GM12878 (cell line): ENCODE data around the gene ADRB1.

Experiments
- BRCA1 ChIP-seq: IDR thresholded peaks from 2 replicates; pipeline ENCODE4 v1.6.1; 2011; ENCODE audit warnings: low read depth, low read length, improper control_type of control experiment
- NR2C2 ChIP-seq: IDR thresholded peaks from 2 replicates; pipeline ENCODE4 v1.6.1; 2011; ENCODE audit warnings: borderline replicate concordance, low read depth; ENCODE audit not compliant: control insufficient read depth, insufficient read length
- STAT3 ChIP-seq: IDR thresholded peaks from 2 replicates; pipeline ENCODE4 v1.6.1; 2011; ENCODE audit warnings: low read depth, low read length, improper control_type of control experiment
- TF ChIP-seq, protein P1 (sequence below), 3 experiments: IDR thresholded peaks in 2 of 3; conservative IDR thresholded peaks in 1 of 3; 2 replicates each; pipeline ENCODE4 v1.5.1; 2011; ENCODE audit warnings: low read depth in 3 of 3, low read length in 3 of 3, mild to moderate bottlenecking in 3 of 3, control low read depth in 2 of 3, moderate library complexity in 2 of 3, inconsistent platforms in 1 of 3, mixed read lengths in 1 of 3; ENCODE audit not compliant: control insufficient read depth in 2 of 3, insufficient read depth in 1 of 3; ENCODE audit errors: extremely low read depth in 1 of 3

DNA sequence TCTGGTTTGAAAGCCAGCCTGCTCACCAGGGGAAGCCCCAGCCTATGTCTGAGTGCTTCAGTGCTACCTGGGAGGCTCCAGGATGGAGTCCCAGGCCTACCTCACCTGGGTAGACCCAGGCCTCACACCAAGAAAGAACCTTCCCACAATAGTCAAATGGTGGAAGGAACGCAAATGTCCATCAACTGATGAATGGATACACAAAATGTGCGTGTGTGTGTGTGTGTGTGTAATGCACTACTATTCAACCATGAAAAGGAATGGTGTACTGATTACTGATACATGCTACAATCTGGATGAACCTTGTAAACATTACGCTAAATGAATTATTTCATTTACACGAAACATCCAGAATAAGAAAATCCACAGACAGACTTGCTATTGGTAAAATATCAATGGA is 15.2 kb upstream of the ADRB1 start:
- no peak for TF ChIP-seq BRCA1
- TF ChIP-seq STAT3: no peak
- no peak for TF ChIP-seq NR2C2
- TF ChIP-seq, protein P1, sequence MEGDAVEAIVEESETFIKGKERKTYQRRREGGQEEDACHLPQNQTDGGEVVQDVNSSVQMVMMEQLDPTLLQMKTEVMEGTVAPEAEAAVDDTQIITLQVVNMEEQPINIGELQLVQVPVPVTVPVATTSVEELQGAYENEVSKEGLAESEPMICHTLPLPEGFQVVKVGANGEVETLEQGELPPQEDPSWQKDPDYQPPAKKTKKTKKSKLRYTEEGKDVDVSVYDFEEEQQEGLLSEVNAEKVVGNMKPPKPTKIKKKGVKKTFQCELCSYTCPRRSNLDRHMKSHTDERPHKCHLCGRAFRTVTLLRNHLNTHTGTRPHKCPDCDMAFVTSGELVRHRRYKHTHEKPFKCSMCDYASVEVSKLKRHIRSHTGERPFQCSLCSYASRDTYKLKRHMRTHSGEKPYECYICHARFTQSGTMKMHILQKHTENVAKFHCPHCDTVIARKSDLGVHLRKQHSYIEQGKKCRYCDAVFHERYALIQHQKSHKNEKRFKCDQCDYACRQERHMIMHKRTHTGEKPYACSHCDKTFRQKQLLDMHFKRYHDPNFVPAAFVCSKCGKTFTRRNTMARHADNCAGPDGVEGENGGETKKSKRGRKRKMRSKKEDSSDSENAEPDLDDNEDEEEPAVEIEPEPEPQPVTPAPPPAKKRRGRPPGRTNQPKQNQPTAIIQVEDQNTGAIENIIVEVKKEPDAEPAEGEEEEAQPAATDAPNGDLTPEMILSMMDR (IDR thresholded peaks at IDR 0.05 in 2 of 3, conservative IDR thresholded peaks at IDR 0.05 in 1 of 3; ENCODE audit: control insufficient read depth in 2 of 3, extremely low read depth in 1 of 3, insufficient read depth in 1 of 3, low read depth in 3 of 3, low read length in 3 of 3): no peak
